Panc1 (cell line): ENCODE measurements around the gene ZBTB7C.

Experiments used
- CTCF ChIP-seq: fragments of 450-650 bp; IDR thresholded peaks from 2 replicates; pipeline ENCODE4 v1.5.1; 2017; ENCODE audit warnings: mild to moderate bottlenecking
- TCF7L2 ChIP-seq: IDR thresholded peaks from 2 replicates; pipeline ENCODE4 v1.6.1; 2011; ENCODE audit warnings: mild to moderate bottlenecking, low read depth, low read length, inconsistent platforms

GRCh38 chr18:48391868-48392267 is 17.3 kb downstream of the ZBTB7C start:
- TF ChIP-seq CTCF (no peak), TCF7L2 (no peak)
